IPS-NIHi7 (cell line): Measurements from ENCODE around the gene MYEF2.

Experiments used
- DNase-seq: peaks from one replicate; pipeline ENCODE4 v3.0.0; 2012; ENCODE audit warnings: mixed read lengths; ENCODE audit errors: extremely low spot score

Gene MYEF2

GRCh38 chr15:48086576-48086975, 91.5 kb downstream of the MYEF2 start:
- DNase-seq = no peak

DNA sequence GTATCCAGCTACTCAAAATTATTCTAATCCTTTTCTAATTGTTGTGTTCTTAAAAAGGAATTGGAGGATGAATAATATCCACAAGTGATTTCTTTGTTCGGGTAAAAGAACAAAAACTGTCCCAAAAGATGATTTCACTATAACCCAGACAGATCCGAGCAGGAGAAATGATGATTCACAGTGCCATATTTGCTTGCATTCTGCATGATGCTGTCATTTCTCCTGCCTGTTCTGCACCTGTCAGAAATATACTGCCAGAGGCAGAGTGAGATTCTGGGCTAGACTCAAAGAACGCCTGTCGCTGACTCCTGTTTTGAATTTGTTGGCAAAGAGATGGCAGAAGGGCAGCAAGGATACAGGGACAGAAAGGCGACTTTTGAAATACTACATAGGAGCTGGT, 92.0 kb downstream of the MYEF2 start:
- no peak for DNase-seq

DNA sequence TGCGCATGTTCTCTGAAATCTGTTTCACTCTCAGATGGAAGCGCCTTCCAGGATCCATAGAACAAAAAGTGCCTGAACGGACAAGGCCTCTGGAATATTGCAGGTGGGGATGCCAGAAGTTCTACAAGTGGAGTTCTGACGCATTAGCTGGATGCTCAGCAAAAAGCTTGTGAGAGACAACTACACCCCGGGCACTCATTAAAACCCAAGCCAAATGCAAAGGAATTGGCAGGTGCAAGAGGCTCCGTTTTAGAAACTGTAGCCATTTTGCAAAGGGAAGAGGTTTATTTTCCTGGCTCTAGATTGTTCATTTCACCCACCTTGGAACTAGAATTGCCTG, 92.5 kb downstream of the MYEF2 start:
- DNase-seq = no peak

DNA sequence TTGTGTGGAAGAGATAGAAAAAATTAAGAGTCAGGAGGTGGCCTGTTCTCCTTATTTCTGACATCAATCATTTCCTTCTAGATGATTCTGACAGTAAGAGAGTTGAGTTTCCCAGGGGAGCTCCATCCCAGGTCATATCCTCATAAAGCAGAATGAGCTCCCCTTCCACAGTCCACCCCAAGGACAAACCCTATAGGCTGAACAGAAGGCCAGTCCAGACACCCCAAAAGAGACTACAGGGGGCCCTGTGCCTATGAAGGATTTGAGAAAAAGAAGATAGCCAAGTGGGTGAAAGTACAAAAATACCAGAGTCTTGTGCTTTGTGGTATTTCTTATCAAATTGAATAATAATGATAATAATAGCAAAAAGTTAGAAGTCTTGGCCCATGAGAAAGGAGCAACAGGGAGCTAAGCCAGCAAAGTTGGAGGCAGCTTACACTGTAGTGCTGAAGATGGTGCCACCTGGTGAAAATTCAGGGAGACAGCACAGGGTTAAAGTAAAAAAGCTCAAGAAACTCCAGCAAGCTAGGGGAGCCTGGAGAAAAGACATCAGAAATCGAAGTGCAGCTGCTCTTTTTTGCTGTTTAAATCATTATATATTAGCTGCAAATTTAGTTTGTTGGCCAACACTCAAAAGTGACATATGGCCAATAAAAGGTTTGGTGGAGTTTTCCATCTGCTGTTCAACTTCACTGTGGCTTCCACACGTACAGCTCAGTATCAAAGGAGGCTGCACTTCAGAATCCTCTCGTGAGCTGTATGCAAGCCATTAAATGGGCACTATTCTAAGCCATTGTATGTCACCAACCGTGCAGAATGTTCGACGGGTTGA, 93.1 kb downstream of the MYEF2 start:
- DNase-seq = peak; percentile 75
